Mesendoderm (in vitro differentiated cells): Measurements from ENCODE around the gene SOX30.

Source experiments
- DNase-seq: peaks from one replicate; pipeline ENCODE4 v3.0.0; 2013
- H2AK5ac ChIP-seq: 2 replicates; pipeline ENCODE4 v1.6.1; 2013; ENCODE audit warnings: low read length, inconsistent platforms
- H2BK120ac ChIP-seq: 2 replicates; pipeline ENCODE4 v1.6.1; 2013; ENCODE audit warnings: low read depth, mild to moderate bottlenecking, low read length, moderate library complexity, mixed read lengths
- H2BK15ac ChIP-seq: replicated peaks from 2 replicates; pipeline ENCODE4 v1.6.1; 2013; ENCODE audit warnings: low read depth, mild to moderate bottlenecking, moderate library complexity
- H2BK5ac ChIP-seq: 2 replicates; pipeline ENCODE4 v1.6.1; 2013; ENCODE audit warnings: low read length, inconsistent platforms
- H3K18ac ChIP-seq: 2 replicates; pipeline ENCODE4 v1.6.1; 2013; ENCODE audit warnings: mild to moderate bottlenecking, low read length, mixed read lengths
- H3K23ac ChIP-seq: one replicate; pipeline ENCODE4 v1.6.1; 2013; ENCODE audit warnings: low read length
- H3K27ac ChIP-seq: 2 replicates; pipeline ENCODE4 v1.5.1; 2013; ENCODE audit warnings: low read depth, mild to moderate bottlenecking, inconsistent platforms, low read length, moderate library complexity
- H3K27me3 ChIP-seq: 2 replicates; pipeline ENCODE4 v1.6.1; 2013; ENCODE audit warnings: low read length, control low read depth, mild to moderate bottlenecking, inconsistent platforms; ENCODE audit not compliant: insufficient read depth, poor library complexity
- H3K36me3 ChIP-seq: 2 replicates; pipeline ENCODE4 v1.6.1; 2013; ENCODE audit warnings: low read length, inconsistent platforms; ENCODE audit not compliant: control insufficient read depth, insufficient read depth
- H3K4ac ChIP-seq: one replicate; pipeline ENCODE4 v1.6.1; 2013; ENCODE audit warnings: low read depth, mild to moderate bottlenecking, low read length, moderate library complexity
- H3K4me1 ChIP-seq: 2 replicates; pipeline ENCODE4 v1.6.1; 2013; ENCODE audit warnings: low read depth, low read length, inconsistent platforms; ENCODE audit not compliant: control insufficient read depth
- H3K4me2 ChIP-seq: 2 replicates; pipeline ENCODE4 v1.6.1; 2013; ENCODE audit warnings: low read length
- H3K4me3 ChIP-seq: 2 replicates; pipeline ENCODE4 v1.5.1; 2013; ENCODE audit warnings: mild to moderate bottlenecking, low read length
- H3K56ac ChIP-seq: one replicate; pipeline ENCODE4 v1.6.1; 2013; ENCODE audit warnings: low read length
- H3K79me1 ChIP-seq: 2 replicates; pipeline ENCODE4 v1.6.1; 2013; ENCODE audit warnings: low read length, inconsistent platforms
- H3K79me2 ChIP-seq: 2 replicates; pipeline ENCODE4 v1.6.1; 2013; ENCODE audit warnings: mild to moderate bottlenecking, low read length; ENCODE audit not compliant: control insufficient read depth, insufficient read depth
- H3K9ac ChIP-seq: 2 replicates; pipeline ENCODE4 v1.6.1; 2013; ENCODE audit warnings: low read length, inconsistent platforms
- H4K5ac ChIP-seq: one replicate; pipeline ENCODE4 v1.6.1; 2013; ENCODE audit warnings: low read length
- H4K8ac ChIP-seq: one replicate; pipeline ENCODE4 v1.6.1; 2013; ENCODE audit warnings: low read depth, mild to moderate bottlenecking, control low read depth, low read length, moderate library complexity
- WGBS: extraction: QIAGEN DNeasy Blood & Tissue Kit; methylation state at CpG from one replicate; pipeline ENCODE4 v1.1.7; 2013; ENCODE audit warnings: low lambda C conversion rate, missing lambda C conversion rate; ENCODE audit not compliant: insufficient coverage; ENCODE audit errors: extremely low coverage; 5-methylcytosine and 5-hydroxymethylcytosine counted together

Gene SOX30

DNA sequence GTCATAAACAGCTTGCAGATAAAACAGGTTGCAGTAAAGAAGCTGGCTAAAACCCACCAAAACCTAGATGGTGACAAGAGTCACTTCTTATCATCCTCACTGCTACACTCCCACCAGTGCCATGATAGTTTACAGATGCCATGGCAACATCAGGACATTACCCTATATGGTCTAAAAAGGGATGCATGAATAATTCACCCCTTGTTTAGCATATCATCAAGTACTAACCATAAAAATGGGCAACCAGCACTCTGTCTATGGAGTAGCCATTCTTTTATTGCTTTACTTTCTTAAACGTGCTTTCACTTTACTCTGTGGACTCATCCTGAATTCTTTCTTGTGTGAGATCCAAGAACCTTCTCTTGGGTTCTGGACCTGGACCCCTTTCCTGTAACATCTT, 6.7 kb upstream of the SOX30 start:
- no CpG with 5 or more reads among the region's 1 CpG for WGBS
- H3K36me3 ChIP-seq: no peaks in the 10 kb centered on the region
- H3K18ac ChIP-seq: no peak overlapping the region
- no peak overlapping the region for H3K4me2 ChIP-seq
- no peak overlapping the region for H3K23ac ChIP-seq
- H3K79me1 ChIP-seq: no peaks in the 10 kb centered on the region
- no peak overlapping the region for H2BK5ac ChIP-seq
- H2BK15ac ChIP-seq: no peak overlapping the region
- H3K4me3 ChIP-seq: no peak overlapping the region
- no peak overlapping the region for H2BK120ac ChIP-seq
- H4K8ac ChIP-seq: no peak overlapping the region
- H3K27me3 ChIP-seq: no peaks in the 10 kb centered on the region
- H3K4me1 ChIP-seq: no peaks in the 10 kb centered on the region
- H3K56ac ChIP-seq: no peak overlapping the region
- H3K79me2 ChIP-seq: no peaks in the 10 kb centered on the region
- no peak overlapping the region for H2AK5ac ChIP-seq
- DNase-seq: no peak
- no peak overlapping the region for H3K27ac ChIP-seq
- no peak overlapping the region for H3K9ac ChIP-seq
- H4K5ac ChIP-seq: no peak overlapping the region
- H3K4ac ChIP-seq: no peak overlapping the region

DNA sequence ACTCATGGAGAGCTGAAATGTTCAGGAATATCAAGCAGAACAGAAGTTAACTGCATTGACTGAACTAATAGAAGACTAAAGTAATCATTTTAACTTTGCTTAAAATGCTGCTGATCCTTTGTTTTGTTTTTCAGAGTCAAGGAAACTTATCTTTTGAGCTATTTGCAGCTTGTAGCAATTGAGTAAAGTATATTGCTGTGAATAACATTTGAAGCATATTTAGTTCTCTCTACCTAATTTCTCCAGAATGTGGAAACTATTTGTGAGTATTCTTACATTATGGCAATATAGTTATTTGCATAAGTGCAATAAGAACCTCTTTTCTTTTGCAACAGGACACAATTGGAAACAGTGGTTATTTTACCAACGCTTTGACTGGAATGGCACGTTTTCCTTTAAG, 5.3 kb upstream of the SOX30 start:
- Histone ChIP-seq H2BK5ac (no peak overlapping the region), H4K5ac (no peak overlapping the region), H3K4me1 (no peaks in the 10 kb centered on the region), H3K4ac (no peak overlapping the region), H3K79me1 (no peaks in the 10 kb centered on the region), H2AK5ac (no peak overlapping the region), H3K27ac (no peak overlapping the region), H4K8ac (no peak overlapping the region), H3K23ac (no peak overlapping the region), H3K79me2 (no peaks in the 10 kb centered on the region), H3K4me3 (no peak overlapping the region), H2BK120ac (no peak overlapping the region), H3K4me2 (no peak overlapping the region), H2BK15ac (no peak overlapping the region), H3K36me3 (no peaks in the 10 kb centered on the region), H3K9ac (no peak overlapping the region), H3K56ac (no peak overlapping the region), H3K27me3 (no peaks in the 10 kb centered on the region), H3K18ac (no peak overlapping the region)
- WGBS: no CpG with 5 or more reads among the region's 2 CpGs
- DNase-seq: peak; percentile 32

DNA sequence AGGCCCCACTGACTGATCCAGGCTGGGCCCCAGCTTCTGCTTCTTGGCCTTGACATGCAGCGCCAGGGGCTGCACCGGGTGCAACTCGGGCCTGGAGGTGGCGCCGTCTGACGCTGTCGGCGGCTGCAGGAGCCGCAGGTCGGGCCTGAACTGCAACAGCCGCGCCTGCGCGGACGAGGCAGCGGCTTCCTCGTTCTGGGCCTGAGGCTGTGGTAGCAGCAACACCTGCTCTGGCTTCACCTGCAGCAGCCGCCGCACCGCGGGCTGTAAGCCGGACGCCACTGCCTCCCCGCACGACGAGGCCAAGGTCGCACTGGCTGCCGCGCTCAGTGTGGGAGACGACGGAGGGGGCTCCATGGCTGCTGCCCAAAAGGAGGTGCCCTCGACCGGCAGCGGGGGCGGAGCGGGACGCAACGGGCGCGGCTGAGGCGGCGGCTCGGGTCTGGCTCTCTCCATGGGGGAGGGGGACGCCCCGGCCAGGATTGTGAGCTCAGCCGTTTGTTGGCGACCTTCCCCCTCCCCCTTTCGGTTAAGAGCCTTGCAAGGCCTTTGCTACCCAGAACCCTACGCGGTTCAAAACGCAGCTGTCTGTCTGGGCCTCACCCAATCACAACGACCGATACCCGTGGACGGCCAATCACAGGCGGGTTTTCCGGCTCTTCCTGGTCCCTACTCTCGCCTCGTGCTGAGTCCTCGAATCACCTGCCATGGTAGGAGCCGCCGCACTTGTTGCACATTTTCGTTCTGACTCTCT, 438 bp downstream of the SOX30 start:
- H3K36me3 ChIP-seq: no peaks in the 10 kb centered on the region
- no peak overlapping the region for H3K27ac ChIP-seq
- peak overlapping the region; percentile 23 for H3K4me2 ChIP-seq
- H4K8ac ChIP-seq: no peak overlapping the region
- no CpG with 5 or more reads among the region's 63 CpGs for WGBS
- peak overlapping the region; percentile 36 for H3K9ac ChIP-seq
- H3K56ac ChIP-seq: peak overlapping the region; percentile 77
- H2AK5ac ChIP-seq: no peak overlapping the region
- H3K79me1 ChIP-seq: no peaks in the 10 kb centered on the region
- H3K18ac ChIP-seq: no peak overlapping the region
- no peak overlapping the region for H2BK5ac ChIP-seq
- H4K5ac ChIP-seq: no peak overlapping the region
- H2BK15ac ChIP-seq: no peak overlapping the region
- no peak overlapping the region for H3K23ac ChIP-seq
- H3K27me3 ChIP-seq: no peaks in the 10 kb centered on the region
- H3K4me1 ChIP-seq: no peaks in the 10 kb centered on the region
- no peak overlapping the region for H3K4me3 ChIP-seq
- H3K79me2 ChIP-seq: no peaks in the 10 kb centered on the region
- peak; percentile 89 for DNase-seq
- H2BK120ac ChIP-seq: no peak overlapping the region
- no peak overlapping the region for H3K4ac ChIP-seq

DNA sequence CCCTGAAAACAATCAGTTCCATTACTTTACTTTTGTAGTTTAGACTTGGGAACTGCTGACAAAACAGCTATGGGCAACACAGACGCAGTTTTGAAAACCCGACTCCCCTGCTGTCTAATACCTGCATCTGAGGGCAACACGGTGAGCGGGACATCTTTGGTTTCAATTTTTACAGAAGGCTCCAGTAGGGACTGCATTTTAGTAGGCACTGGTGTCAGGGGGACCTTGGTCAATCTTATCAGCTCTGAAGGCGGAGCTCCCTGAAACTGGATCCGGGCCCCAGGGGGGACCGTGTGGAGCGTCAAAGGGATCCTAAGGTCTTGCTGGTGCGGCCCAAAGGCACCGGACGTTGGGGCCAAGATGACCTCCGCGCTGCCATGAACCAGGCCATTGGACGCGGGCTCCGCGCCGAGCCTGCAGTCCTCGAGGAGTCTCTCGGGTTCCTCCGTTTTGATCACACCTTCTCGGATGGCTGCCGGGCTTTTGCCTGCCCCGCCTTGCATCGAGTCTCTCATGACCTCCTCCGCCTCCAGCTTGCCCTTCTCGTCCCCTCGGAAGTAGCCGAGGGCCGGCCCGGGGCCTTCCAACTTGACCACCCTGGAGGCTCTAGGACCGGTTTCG, 1.1 kb downstream of the SOX30 start:
- Histone ChIP-seq H3K27me3 (no peaks in the 10 kb centered on the region), H3K27ac (no peak overlapping the region), H3K9ac (no peak overlapping the region), H4K5ac (no peak overlapping the region), H3K4me2 (no peak overlapping the region), H2BK5ac (no peak overlapping the region), H3K36me3 (no peaks in the 10 kb centered on the region), H3K79me2 (no peaks in the 10 kb centered on the region), H3K4me3 (no peak overlapping the region), H3K56ac (peak overlapping the region; percentile 45), H2BK120ac (no peak overlapping the region), H3K4ac (no peak overlapping the region), H3K23ac (no peak overlapping the region), H3K79me1 (no peaks in the 10 kb centered on the region), H2BK15ac (no peak overlapping the region), H2AK5ac (no peak overlapping the region), H3K18ac (no peak overlapping the region), H4K8ac (no peak overlapping the region), H3K4me1 (no peaks in the 10 kb centered on the region)
- DNase-seq: no peak
- no CpG with 5 or more reads among the region's 33 CpGs for WGBS

DNA sequence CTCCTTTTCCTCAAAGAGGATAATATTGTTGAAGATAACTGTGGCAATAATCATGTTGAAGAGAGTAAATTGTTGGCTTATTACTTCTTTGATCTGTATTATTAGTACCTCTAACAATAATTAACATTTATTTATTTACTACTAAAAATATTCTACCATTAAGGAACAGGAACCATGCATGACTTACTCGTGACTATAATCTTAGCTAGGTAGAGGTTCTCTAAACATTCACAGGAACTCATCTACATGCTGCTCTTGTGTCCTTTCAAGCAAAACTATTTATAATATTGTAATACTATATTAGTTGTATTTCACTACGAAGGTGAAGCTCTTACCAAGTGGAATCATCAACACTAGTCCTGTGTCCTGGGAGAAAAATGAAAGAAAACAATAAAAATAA, 3.1 kb downstream of the SOX30 start:
- Histone ChIP-seq H3K79me1 (no peaks in the 10 kb centered on the region), H3K27me3 (no peaks in the 10 kb centered on the region), H3K4ac (no peak overlapping the region), H3K23ac (no peak overlapping the region), H2BK15ac (no peak overlapping the region), H3K9ac (no peak overlapping the region), H3K4me1 (no peaks in the 10 kb centered on the region), H4K8ac (no peak overlapping the region), H3K36me3 (no peaks in the 10 kb centered on the region), H3K18ac (no peak overlapping the region), H2AK5ac (no peak overlapping the region), H2BK120ac (no peak overlapping the region), H3K4me3 (no peak overlapping the region), H3K56ac (no peak overlapping the region), H3K4me2 (no peak overlapping the region), H3K27ac (no peak overlapping the region), H4K5ac (no peak overlapping the region), H2BK5ac (no peak overlapping the region), H3K79me2 (no peaks in the 10 kb centered on the region)
- no CpG with 5 or more reads among the region's 2 CpGs for WGBS
- no peak for DNase-seq
